ENCODE measurements around the gene STRIT1. TPM values are rescaled to one million over a fixed set of nuclear protein-coding genes. Genes with fewer than 3 reads are reported as not detected.
"Not testable (repeated sequence)": the region's sequence is repeated elsewhere in the genome, so short reads cannot be mapped to it uniquely, and the experiment has no call there.

The STRIT1 gene
- total RNA-seq, 1 experiment from 2014 or later: not detected

DNA sequence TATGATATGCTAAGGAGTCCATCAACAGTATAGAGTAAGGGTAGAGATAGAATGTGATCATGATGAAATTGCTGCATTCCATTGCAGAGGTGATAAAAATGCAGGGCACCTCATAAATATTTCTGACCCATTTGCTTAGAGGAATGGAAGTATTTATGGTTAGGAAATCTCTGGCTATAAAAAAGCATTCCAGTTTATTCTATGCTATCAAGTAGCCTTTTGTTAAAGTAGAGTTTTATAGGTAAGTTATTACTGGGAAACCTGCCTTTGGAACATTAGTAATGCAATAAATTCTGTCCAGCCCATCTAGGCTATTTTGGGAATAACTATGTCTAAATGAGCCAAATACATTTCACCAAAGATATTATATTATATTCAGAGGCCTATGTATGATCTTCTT is 19.8 kb upstream of the STRIT1 start:
- DNase-seq (ENCODE audit: low read depth): no peak

DNA sequence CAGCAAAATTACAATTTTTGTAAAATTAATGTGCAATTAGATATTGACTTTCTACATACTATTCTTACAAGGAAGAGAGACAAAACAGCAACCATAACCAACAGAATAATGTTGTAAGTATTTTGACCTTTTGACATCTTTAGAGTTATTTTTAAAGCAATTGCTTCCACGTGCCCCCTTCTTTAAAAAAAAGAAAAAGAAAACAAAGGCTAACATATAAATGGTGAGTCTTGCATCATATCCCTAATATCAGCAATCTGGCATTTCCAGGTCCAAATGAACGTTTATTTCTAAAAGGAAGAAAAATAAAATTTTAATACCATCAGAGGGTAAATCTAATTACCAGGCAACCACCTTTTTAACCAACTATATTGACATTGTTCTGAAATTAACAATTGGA is 19.3 kb upstream of the STRIT1 start:
- no peak for DNase-seq (ENCODE audit: low read depth)

DNA sequence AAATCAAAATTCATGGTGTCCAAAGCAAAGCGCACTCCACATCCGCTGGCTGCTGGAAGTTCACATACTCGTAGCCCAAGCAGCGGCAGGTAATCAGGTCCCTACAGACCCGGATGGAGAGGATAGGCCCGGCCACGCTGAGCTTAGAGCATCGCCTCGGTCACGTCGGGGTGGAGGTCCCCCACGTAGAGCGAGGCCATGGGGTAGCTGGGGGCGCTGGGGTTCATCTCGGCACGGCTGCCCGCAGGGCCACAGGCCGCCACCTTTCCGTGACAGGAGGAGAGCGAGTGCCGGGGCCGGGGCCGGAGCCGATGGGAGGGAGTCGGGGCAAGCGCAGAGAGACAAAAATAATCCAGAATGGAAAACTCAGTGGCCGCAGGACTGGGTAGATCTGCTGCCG is 16.1 kb upstream of the STRIT1 start:
- no peak for DNase-seq (ENCODE audit: low read depth)

DNA sequence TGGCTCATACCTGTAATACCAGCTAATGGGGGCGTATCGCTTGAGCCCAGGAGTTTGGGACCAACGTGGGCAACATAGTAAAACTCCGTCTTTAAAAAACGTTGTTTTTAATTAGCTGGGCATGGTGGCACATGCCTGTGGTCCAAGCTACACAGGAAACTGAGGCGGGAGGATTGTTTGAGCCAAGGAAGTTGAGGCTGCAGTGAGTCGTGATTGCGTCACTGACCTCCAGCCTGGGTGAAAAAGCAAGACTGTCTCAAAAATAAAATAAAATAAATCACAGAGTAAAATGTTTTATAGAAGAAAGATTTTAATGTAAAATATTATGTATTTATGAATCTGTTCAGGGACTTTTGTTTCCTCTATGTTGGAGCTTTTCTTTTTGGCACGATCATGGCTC is 15.3 kb upstream of the STRIT1 start:
- DNase-seq (ENCODE audit: low read depth): peak; percentile 33

DNA sequence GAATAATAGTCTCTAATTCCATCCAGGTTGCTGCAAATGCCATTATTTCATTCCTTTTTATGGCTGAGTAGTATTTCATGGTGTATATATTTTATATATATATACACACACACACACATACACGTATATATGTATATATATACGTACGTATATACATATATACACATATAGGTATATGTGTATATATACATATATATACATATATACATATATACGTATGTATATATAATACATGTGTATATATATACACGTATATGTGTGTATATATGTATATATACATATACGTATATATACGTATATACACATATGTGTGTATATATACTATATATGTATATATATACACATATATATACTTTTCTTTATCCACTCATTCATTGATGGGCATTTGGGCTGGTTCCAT is 13.7 kb upstream of the STRIT1 start:
- DNase-seq (ENCODE audit: low read depth): no peak

DNA sequence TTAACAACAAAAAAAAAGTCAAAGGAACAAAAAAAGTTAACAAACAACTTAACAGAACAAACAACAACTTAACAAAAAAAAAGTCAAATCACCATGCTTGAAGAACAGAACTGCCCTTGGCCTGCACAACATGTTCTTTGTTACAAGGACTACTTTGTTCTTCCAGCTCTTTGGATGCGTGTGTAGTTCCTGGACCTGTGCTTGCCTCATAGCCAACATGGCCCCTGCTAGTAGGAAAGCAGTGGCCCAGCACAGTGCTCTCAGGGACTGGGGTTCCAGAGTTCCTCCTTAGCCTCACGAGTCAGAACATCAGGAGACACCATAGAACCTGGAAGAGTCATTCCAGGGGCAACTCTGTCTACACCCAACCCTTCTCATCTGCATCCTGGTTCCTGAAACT is 10.9 kb upstream of the STRIT1 start:
- no peak for DNase-seq (ENCODE audit: low read depth)

DNA sequence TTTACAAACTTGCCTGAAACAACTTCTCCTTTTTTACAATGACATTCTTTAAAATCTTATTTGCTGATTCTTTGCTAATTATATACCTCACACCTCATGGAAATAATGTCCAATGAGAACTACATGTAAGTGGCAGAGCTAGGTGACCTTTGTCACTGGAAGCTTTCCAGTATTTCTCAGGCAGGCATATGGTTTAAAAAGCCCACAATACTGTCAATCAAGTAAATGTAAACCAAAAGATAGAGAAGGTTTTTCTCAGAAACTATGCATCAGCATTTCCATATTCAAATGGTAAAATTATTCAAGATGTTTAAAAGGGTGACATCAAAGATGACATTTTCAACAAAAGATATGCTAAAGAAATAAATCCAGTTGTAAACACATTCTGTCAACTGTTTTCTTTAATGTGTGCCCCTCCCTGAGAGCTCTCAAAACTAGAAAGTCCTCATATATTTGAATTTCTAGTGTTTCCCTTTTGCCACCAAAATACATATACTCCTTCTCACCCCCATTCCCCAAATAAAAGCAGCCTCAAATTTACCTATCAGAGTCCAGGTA is 10.1 kb upstream of the STRIT1 start:
- DNase-seq (ENCODE audit: low read depth): no peak

DNA sequence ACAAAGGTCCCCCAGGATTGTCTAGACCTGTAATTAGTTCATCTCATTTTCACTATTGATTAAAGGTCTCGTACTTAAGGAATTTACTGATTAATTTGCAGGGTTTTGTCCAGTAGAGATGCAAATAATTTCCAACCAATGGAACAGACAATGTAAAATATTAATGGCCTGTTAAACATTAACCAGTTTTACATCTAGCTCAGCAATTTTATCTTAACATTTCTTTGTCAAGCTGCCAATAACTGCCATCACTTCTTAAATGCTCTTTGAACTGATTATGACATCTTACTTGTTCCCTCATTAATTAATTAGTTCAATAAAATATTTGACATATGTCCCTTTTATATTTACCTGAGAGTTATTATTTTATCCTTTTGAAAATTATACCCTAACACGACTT is 9.4 kb upstream of the STRIT1 start:
- DNase-seq (ENCODE audit: low read depth): no peak

DNA sequence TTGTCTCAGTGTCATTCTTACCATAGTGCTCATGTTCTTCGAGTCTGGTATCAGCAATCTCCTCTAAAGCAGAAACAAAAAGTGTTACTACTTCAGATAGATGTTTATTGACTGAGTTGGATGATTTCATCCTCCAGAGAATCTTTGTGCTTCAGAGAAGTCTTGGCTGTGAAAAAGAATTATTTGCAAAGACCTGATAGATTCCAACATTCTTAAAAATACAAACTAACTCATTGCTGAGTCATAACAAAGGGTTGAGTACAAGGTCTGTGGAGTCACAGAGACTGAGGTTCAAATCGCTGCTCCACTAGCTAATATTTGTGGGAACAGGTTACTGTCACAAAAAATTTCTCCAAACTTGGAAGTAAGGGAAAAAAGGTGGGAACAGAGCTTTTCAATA is 9.0 kb upstream of the STRIT1 start:
- peak; percentile 15 for DNase-seq (ENCODE audit: low read depth)

DNA sequence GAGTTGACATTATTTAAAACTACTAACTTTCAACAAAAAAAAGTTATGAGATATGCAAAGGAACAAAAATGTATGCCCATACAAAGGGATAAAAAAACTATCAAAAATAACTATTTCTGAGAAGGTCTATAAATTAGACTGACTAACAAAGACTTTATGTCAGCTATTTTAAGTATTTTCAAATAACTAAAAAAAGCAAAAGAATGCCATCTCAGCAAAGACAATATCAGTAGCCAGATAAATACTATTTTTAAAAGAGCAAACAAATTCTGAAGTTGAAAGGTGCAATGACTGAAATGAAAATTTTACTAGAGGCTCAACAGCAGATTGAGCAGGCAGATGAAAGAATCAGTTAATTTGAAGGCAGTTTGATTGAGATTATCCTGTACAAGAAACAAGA is 3.6 kb upstream of the STRIT1 start:
- no peak for DNase-seq (ENCODE audit: low read depth)

DNA sequence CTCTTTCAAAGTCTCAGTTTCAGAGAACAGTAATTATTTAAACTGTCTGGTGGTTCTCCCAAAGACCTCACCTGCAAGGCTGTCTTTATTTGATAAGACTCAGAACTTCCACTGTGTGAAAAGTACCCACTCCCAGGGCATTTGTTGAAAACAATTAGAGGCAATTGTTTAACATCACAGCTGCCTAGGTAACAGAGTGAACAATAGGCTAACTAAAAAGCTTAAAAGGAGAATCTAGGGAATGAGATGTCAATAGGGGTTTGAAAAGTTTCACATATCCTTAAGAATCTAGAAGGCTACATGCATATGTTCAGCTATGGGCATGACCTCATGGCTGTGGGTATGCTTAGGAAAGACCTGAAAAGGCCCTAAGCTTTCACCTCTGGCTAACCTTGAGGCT is 2.9 kb upstream of the STRIT1 start:
- DNase-seq (ENCODE audit: low read depth): no peak

DNA sequence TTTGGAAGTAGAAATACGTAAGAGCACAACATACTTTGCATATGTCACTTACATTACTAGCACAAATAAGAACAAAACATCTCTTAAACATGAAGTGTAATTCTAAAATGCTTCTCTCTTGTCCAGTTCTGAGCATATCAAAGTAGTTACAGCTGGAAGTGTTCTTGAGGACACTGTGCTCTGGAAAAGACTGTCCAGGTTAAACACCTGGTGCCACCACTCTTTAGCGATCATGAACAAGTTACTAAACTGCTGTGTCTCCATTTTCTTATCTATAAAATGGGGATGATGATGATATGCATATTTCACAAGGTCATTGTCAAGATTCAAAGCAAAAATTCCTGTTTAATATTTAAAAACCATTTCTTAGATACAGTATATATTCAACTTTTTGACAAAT is 790 bp downstream of the STRIT1 start:
- no peak for DNase-seq (ENCODE audit: low read depth)

DNA sequence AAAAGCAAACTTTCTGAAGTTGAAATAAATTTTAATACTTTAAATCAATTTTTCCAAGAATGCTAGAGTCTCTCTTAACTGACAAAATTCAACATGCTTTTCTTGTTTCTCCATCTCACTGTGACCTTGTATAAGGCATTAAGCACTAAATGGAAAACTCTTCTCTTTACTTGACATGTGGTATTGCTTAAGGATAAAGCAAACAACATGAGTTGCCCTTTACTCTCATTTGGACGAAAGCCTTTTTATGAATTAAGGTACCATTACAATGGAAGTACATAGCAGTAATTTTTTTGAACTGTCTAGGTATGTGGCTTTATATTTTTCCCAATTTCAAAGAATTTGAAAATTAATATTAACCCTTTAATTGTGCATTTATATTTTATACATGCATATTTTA is 1.4 kb downstream of the STRIT1 start:
- DNase-seq (ENCODE audit: low read depth): no peak

DNA sequence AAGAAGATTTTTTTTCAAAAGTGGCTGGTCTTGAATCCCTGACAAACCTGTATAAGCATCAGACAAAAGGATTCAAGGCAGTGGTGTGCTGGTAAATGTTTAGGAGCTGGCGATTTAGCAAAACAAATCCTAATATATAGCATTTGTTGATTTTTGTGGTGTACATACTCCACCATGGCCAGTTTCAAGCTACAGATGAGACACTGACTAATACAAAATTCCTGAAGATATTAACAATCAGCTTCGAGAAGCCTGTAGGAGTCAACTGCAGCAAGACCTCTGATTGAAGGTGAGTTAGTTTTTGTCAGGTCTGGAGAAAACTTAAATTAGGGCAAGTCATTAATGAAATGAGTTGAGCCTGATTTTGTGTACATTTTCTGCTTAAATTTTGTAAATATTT is 6.7 kb downstream of the STRIT1 start:
- no peak for DNase-seq (ENCODE audit: low read depth)

DNA sequence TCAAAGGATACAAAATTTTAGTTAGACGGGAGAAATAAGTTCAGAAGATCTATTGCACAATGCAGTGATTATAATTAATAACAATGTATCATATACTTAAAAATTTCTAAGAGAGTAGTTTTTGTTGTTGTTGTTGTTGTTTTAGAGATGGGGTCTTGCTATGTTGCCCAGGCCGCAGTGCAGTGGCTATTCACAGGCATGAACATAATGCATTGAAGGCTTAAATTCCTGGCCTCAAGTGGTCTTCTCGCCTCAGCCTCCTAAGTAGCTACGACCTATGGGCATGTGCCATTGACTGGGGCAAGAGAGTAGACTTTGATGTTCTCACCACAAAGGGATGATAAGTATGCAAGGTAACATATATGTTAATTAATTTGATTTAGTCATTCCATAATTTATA is 7.5 kb downstream of the STRIT1 start:
- DNase-seq (ENCODE audit: low read depth): no peak

DNA sequence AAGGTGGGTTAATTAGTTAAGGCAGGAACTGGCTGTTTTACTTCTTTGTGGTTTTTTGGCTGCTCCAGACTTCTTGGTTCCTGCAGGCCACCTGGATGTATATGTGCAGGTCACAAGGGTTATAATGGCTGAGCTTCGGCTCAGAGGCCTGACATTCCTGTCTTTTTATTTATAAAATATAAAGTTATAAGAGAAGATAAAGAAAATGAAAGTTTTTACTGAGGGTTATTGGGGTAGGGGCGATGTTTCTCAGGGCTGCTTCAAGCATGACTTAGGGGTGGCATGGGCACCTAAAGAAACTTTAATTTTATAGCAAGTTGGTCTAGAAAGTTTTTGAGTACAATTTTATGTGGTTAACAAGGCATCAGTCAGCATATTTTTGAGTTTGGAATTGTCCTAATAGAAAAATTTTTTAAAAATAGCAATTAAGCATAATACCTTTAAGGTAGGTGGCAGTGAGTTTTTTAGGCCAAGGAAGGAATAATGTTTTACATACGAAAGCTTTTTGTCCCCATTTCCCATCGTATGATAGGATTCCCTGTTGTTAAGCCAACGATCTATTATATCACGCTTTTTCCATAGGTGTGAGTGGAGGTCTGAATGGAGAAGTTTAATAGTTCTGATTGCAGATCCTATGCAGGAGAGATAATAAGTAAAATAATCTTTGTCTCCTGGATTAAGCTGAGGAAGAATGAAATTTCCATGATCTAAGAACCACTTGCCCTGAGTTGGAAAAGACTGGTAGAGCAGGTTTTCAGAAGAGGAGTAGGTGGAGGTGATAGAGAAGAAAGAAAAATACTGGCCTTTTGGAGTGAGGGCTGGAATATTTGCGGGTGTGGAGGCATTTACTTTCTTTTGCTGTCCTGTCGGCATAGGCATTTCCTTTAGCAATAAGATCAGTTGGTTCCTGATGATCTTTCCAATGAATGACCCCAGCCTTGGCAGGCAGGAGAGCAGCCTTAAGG is 10.1 kb downstream of the STRIT1 start:
- DNase-seq (ENCODE audit: low read depth): no peak

DNA sequence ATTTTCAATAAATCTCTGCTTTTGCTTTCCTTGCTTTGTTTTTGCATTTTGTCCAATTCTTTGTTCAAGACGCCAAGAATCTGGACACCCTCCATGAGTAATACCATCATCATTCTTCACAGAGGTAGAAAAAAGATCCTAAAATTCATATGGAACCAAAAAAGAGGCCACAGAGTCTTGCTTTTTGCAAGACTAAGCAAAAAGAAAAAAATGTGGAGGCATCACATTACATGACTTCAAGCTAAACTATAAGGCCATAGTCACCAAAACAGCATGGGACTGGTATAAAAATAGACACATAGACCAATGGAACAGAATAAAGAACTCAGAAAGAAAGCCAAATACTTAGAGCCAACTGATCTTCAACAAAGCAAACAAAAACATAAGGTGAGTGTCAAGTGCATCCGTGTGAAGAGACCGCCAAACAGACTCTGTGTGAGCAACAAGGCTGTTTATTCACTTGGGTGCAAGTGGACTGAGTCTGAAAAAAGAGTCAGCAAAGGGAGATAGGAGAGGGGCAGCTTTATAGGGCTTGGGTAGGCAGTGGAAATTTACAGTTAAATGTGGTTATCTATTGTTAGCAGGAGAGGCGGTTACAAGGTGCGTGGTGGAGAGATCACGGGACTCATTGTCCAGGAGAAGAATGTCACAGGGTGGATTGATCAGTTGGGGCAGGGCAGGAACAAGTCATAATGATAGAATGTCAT is 10.9 kb downstream of the STRIT1 start:
- DNase-seq (ENCODE audit: low read depth): peak; percentile 55

DNA sequence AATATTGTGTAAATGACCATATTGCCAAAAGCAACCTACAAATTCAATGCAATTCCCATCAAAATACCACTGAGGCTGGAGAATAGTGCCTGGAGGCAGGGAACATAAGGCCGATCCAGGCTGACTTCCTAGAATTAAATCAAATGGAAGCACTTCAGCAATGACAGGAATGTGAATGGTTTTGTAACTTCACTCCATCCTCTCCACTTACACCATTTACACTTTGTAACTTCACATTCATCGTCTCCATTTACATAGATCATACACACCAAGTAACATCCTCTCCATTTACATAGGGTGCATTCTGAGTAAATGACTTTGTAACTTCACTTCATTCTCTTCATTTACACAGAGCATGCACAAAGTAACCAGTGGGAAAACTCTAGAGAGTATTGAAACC is 11.6 kb downstream of the STRIT1 start:
- peak; percentile 24 for DNase-seq (ENCODE audit: low read depth)

DNA sequence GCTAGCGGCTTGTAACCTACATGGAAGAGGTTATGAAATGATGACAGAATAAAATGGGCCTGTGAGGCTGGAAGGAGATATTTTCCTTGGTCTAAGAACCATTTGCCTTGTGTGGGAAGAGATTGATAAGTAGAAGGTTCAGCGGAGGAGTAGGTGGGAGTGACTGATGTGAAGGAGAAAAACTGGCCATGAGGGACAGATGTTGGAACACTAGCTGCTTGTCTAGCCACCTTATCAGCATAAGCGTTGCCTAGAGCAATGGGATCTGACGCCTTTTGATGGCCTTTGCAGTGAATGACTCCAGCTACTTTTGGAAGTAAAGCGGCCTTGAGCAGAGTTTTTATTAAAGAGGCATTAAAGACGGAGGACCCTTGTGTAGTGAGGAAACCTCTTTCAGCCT is 17.4 kb downstream of the STRIT1 start:
- DNase-seq (ENCODE audit: low read depth): not testable (repeated sequence)

DNA sequence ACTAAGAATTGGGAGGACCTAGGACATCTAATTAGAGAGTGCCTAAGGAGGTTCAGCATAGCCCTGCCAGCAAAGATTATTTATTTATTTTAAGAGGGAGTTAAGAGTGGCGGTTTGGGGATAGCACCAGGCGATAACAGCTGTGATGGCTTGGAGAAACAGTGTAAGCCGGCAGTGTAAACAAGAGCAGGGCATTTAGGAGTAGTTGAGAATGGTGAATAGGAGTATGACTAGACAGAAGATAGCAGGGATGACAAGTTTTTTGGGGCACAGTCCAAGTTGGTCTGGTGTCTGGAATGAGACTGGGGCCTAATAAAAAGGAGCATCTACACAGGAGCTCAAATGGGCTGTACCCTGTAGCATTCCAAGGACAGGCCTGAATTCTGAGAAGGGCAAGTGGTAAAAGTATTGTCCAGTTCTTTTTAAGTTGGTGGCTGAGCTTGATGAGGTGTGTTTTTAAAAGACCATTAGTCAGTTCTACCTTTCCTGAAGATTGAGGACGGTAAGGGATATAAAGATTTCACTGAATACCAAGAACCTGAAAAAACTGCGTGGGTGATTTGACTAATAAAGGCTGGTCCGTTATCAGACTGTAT is 18.2 kb downstream of the STRIT1 start:
- DNase-seq (ENCODE audit: low read depth): not testable (repeated sequence)

DNA sequence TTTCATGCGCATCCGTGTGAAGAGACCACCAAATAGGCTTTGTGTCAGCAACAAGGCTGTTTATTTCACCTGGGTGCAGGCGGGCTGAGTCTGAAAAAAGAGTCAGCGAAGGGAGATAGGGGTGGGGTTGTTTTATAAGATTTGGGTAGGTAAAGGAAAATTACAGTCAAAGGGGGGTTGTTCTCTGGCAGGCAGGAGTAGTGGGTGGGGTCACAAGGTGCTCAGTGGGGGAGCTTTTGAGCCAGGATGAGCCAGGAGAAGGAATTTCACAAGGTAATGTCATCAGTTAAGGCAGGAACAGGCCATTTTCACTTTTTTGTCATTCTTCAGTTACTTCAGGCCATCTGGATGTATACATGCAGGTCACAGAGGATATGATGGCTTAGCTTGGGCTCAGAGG is 19.0 kb downstream of the STRIT1 start:
- not testable (repeated sequence) for DNase-seq (ENCODE audit: low read depth)

DNA sequence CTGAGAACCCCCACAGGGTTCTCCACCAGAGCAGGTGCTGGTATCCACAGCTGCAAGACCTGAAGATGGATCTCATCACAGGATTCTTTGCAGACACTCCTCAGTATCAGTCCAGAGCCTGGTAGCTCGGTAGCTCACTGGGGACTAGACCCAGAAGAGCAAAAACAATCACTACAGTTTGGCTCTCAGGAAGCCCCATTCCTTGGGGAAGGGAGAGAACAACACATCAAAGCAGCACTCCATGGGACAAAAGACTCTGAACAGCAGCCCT is 22.2 kb downstream of the STRIT1 start:
- DNase-seq (ENCODE audit: low read depth): no peak

All from RPMI7951 (cell line).